Measurements from ENCODE around the gene PPOX. TPM values are rescaled to one million over a fixed set of nuclear protein-coding genes. Genes with fewer than 3 reads are reported as not detected.
A peak's percentile ranks its signal among the peaks of the same experiment; 100 is the strongest.

Gene PPOX
- polyA plus RNA-seq, 4 donors, result 34.6 to 62.0 (median 49.4) TPM

DNA sequence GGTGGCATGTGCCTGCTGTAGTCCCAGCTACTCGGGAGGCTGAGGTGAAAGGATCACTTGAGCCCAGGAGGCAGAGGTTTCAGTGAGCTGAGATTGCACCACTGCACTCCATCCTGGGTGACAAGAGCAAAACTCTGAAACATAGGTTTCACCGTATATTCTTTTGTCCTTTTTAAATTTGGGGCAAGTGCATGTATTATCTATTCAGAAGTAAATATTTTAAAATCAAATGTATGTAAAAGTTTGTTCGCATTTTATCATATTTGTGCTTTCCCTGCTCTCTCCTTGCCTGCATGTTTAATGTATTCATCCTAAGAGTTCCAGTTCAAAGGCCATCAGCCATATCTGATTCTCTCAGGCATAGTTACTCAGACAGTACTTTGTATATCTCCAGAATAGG, 20.4 kb upstream of the PPOX start:
- no peak for DNase-seq (ENCODE audit: low read depth in 4 of 4, low spot score in 2 of 4)

DNA sequence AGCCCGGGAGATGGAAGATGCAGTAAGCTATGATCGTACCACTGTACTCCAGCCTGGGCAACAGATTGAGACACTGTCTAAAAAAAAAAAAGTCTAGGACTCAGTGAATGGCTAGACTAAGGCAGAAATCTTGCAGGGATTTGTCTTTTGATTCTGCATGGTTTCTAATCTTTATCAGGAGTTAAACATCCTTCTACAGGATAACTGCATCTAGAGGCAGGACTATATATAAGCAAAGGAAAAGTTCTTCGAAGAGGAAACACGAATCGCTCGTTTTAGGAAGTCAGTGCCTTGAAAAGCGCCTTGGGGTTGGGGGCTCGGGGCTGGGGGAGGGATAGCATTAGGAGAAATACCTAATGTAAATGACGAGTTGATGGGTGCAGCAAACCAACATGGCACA, 13.1 kb upstream of the PPOX start:
- no peak for DNase-seq (ENCODE audit: low read depth in 4 of 4, low spot score in 2 of 4)

DNA sequence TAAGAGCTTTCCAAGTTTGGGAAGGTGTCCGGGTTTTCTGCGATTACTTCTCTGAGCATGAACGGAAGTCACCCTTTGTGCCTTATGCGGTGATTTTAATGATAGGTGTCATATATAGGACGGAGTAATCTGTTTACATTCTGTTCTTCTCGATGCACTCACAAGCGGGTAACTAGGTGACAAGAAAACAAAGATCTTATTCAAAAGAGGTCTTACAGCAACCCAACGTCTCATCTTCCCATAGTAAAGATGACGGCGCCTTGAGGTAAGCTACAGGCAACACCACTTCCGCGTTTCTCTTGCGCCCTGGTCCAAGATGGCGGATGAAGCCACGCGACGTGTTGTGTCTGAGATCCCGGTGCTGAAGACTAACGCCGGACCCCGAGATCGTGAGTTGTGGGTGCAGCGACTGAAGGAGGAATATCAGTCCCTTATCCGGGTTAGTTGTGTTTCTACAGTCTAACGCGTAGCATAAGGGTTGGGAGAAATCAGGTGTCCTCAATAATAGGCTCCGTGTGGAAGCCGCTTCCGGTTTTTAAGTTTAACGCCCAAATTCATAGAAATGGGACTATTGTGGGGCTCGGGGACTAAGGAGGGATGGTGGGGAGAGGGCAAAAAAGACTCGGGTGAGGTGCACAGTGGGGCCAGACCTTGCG, 12.4 kb upstream of the PPOX start, which contains the start of gene UFC1:
Gene UFC1 (plus strand): TSS at position 297 of the 656 bp plus-strand sequence. CDS start 20 bp downstream, at position 317.
- peak; percentile 78 to 97 (median 84) for DNase-seq (ENCODE audit: low read depth in 4 of 4, low spot score in 2 of 4)

DNA sequence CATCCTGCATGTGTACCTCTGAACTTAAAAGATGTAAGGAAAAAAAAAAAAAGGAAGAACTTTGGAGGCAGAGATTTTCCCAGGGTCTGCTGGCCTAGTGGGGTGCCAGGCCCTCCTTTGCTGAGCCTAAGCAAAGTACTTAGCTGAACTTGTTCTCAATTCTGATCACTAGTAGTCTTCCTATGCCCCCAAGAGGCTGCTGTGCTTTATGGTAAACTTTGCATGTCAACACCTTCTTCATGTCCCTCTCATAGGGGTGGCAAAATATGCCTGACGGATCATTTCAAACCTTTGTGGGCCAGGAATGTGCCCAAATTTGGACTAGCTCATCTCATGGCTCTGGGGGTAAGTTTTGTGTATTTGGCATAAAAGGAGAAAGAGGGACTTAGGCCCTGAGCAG, 8.4 kb upstream of the PPOX start:
- no peak for DNase-seq (ENCODE audit: low read depth in 4 of 4, low spot score in 2 of 4)

DNA sequence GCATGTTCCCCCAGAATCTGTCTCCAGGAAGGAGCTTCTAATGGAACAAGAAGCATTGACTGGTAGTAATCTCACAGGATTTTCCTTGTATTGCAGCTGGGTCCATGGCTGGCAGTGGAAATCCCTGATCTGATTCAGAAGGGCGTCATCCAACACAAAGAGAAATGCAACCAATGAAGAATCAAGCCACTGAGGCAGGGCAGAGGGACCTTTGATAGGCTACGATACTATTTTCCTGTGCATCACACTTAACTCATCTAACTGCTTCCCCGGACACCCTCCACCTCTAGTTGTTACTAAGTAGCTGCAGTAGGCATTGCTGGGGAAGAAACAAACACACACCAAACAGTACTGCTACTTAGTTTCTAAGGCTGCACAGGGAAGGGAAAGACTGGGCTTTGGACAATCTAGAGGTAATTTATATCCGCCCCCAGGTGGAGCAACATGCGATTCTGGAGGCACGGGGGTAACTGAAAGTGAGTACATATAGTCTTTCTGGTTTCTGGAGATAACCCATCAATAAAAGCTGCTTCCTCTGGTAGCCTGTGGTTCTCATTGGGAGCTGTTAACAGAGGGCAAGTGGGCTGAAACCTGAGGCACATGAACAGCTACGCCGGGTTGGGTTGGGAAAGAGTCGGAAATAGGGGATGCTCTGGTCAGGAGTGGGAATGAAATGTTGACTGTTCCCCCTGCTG, 7.8 kb upstream of the PPOX start:
- DNase-seq (ENCODE audit: low read depth in 4 of 4, low spot score in 2 of 4), result no peak

DNA sequence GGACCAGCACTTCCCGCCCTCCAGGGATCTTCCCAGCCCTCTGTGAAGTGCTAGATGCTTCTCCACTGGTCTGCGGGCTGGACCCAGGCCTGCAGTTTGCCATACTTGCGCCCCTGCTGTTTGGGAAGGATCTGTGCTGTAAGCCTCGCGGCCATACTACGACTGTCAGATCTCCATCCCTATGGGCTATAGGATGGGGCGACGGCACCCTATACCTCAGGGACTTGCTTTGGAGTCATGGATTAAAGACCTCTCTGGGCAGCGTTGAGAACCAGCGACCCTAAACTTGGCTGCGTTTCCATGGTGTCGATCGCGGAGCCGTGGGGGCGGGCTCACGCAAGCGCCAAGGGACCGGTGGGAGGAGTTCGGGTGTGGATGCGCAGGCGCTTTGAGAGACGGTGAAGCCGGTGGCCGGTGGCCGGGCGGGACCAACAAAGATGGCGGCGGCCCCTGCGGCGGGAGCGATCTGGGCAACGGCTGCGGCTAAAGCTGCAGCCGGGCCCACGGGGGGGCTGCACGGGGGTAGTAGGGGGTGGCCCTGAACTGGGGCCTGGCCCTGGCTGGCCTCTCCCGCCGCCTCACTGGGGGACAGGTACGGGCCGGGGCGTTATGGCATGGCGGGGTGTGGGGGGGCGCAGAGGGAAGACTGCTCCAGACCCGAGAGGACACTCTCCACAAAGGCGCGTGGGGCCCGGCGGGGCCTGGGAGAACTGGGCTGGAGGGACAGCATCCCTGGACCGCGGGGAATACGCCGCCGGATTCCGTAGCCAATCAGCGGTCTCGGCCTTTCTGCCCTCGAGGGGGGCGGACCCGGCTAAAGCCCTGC, 6.9 kb upstream of the PPOX start, which contains the start of gene USP21:
Gene USP21 (plus strand): TSS at position 414 of the 826 bp plus-strand sequence. CDS start 1,141 bp downstream, outside the sequence.
- DNase-seq (ENCODE audit: low read depth in 4 of 4, low spot score in 2 of 4), result peak in 3 of 4 donors; percentile 80 to 91 (median 89)

DNA sequence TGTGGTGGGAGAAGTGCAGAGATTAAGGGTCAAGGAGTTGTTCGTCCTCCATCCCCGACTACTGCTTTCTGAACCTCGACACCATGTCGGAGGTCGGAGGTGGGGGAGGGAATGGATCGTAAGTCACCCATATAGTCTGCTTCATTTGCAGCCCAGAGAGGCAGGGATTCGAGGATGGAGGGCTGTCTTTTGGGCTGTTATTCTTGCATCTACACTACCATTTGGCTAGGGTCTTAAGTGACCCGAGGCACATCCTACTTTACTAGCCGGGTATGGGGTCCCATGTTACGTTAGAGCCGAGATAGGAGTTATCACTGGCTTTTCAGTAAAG, 6.3 kb upstream of the PPOX start:
- DNase-seq (ENCODE audit: low read depth in 4 of 4, low spot score in 2 of 4), result no peak

DNA sequence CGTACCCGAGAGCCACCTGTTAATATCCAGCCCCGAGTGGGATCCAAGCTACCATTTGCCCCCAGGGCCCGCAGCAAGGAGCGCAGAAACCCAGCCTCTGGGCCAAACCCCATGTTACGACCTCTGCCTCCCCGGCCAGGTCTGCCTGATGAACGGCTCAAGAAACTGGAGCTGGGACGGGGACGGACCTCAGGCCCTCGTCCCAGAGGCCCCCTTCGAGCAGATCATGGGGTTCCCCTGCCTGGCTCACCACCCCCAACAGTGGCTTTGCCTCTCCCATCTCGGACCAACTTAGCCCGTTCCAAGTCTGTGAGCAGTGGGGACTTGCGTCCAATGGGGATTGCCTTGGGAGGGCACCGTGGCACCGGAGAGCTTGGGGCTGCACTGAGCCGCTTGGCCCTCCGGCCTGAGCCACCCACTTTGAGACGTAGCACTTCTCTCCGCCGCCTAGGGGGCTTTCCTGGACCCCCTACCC, 5.5 kb upstream of the PPOX start:
- no peak for DNase-seq (ENCODE audit: low read depth in 4 of 4, low spot score in 2 of 4)

DNA sequence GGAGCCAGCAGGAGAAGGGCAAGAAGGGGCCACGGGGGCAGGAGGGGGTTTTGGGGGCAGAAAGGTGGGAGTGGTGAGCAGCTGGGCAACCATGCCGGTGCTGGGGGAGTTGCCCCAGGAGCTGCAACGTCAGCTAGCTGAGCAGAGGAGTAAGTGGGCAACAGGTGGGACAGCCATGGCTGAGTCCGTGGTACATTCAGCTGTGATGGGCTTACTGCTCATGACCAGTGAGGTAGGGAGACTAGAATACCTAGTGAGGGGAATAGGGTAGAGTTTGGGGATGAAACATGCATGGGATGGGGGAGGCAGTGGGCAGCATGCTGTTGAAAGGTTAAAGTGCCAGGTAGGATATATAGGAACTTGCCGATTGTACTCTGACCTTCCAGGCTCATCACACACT, 4.6 kb upstream of the PPOX start:
- DNase-seq (ENCODE audit: low read depth in 4 of 4, low spot score in 2 of 4), result no peak

DNA sequence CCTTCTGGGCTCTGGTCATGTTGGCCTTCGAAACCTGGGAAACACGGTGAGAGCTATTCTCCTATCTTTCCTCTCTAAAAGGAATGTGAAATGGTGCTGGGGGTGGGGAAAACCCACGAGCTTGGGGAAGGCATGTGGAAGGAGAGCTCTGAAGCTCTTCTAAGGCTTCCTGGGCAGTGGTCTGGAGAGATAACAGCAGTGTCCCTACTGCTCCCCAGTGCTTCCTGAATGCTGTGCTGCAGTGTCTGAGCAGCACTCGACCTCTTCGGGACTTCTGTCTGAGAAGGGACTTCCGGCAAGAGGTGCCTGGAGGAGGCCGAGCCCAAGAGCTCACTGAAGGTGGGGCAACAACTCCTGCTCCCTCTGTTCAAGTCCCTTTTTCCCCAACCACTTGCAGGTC, 4.2 kb upstream of the PPOX start:
- DNase-seq (ENCODE audit: low read depth in 4 of 4, low spot score in 2 of 4), result no peak

DNA sequence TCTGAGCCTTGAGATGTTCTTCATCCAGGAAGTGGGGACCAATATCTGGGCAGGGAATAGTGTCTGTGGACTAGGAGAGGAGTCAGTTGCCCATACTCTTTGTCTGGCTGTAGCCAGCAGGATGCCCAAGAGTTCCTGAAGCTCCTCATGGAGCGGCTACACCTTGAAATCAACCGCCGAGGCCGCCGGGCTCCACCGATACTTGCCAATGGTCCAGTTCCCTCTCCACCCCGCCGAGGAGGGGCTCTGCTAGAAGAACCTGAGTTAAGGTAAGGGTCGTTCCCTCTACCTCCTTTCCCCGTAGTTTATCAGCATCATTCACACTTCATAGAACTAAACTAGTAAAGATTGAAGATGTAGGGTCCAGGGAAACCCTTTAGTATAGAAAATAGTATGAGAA, 3.4 kb upstream of the PPOX start:
- DNase-seq (ENCODE audit: low read depth in 4 of 4, low spot score in 2 of 4), result no peak

DNA sequence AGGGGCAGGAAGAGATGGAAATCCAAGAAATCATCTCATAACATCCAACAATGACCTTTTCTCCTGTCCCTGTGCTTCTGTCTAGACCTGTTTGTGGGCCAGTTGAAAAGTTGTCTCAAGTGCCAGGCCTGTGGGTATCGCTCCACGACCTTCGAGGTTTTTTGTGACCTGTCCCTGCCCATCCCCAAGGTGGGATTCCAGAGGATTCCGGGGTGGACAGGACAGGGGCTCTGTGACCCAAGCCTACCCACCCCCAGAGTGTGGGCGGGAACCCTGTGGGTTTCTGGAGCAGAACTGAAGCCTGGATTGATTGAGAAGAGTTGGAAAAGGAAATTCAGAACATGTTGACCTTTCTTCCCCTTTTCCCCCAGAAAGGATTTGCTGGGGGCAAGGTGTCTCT, 2.4 kb upstream of the PPOX start:
- no peak for DNase-seq (ENCODE audit: low read depth in 4 of 4, low spot score in 2 of 4)

DNA sequence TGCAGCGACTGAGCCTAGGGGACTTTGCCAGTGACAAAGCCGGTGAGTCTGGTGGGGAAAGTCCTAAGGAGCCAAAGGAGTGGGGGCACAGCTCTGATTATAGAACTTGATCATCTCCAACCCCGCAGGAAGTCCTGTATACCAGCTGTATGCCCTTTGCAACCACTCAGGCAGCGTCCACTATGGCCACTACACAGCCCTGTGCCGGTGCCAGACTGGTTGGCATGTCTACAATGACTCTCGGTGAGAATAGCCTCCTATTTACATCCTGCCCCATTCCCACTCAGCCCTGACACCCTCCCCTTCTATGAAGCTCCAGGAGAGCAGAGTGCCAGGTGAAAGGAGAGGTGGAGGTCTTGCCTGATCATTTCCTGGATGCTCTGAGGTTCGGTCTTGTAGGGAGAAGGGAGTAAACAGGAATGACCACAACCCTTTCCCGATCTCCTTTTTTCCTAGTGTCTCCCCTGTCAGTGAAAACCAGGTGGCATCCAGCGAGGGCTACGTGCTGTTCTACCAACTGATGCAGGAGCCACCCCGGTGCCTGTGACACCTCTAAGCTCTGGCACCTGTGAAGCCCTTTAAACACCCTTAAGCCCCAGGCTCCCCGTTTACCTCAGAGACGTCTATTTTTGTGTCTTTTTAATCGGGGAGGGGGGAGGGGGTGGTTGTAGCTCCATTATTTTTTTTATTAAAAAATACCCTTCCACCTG, 1.2 kb upstream of the PPOX start:
- DNase-seq (ENCODE audit: low read depth in 4 of 4, low spot score in 2 of 4), result no peak

DNA sequence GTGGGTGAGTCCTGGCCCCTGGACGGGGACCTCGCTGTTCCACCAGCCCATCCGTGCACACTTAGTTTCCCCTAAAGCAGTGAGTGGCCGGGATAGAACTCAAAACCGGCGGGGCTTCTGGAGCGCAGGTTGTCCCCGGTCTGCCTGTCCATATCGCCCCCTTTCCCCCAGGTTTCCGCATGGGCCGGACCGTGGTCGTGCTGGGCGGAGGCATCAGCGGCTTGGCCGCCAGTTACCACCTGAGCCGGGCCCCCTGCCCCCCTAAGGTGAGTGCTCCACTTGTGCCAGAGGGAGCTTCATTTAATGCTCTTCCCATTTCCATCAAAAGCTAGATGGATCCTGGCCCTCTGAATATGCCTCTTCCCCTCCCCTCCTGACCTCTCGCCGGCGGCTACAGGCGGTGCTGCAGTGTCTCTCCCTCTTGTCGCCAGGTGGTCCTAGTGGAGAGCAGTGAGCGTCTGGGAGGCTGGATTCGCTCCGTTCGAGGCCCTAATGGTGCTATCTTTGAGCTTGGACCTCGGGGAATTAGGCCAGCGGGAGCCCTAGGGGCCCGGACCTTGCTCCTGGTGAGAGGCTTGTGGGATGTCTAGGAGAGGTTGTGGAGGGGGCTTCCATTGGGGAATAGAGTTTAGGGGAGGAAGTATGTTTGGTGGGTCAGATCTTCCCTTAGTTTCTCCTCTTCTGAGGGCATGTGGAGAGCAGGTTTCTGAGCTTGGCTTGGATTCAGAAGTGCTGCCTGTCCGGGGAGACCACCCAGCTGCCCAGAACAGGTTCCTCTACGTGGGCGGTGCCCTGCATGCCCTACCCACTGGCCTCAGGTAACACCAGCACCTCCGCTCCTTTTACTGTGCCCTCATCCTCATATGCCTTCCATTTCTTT, 683 bp downstream of the PPOX start:
- DNase-seq (ENCODE audit: low read depth in 4 of 4, low spot score in 2 of 4), result no peak

DNA sequence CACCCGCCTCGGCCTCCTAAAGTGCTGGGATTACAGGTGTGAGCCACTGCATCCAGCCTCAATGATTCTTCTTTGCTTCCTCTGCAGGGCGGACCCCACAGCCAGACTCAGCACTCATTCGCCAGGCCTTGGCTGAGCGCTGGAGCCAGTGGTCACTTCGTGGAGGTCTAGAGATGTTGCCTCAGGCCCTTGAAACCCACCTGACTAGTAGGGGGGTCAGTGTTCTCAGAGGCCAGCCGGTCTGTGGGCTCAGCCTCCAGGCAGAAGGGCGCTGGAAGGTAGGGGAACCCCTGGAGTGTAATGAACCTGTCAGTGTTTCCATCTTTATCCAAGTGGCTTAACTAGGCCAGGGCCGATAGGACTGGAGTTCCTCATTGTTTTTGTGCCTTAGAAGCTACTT, 2.7 kb downstream of the PPOX start:
- no peak for DNase-seq (ENCODE audit: low read depth in 4 of 4, low spot score in 2 of 4)

DNA sequence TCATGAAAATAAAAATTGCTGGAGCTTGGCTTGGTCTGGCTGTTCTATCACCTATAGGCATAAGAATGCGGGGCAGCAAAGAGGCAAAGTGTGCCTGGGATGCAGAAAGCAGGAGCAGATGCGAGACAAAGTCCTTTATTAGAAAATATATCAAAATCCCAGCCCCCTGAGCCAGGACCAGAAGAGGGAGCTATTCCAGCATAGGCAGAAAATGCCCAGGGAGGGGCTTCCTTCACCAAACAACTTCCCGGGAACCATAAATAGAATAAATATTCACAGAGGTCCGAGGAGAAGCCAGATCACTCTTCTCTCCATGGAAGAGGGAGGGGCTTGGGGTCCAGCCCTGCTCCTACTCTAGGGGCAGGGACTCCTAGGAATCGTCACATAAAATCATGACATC, 5.0 kb downstream of the PPOX start:
- DNase-seq (ENCODE audit: low read depth in 4 of 4, low spot score in 2 of 4), result no peak

DNA sequence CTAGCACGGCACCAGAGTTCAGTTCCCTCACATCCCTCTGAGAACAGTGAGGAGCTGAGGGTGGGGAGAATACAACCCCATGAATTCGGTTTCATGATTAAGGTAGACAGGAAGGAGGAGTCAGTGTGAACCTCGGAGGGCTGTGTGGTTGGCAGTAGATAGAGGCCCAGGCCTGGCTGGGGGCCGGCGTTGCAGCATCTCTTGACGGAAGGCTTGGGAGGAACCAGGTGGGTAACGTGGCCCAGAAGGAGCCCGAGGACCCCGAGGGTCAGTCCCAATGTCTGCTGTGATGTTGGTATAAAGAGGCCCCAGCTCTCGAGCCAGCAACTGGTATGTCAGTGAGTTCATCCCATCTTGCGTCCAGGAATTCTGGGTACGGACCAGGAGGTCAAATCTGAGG, 5.5 kb downstream of the PPOX start:
- no peak for DNase-seq (ENCODE audit: low read depth in 4 of 4, low spot score in 2 of 4)

DNA sequence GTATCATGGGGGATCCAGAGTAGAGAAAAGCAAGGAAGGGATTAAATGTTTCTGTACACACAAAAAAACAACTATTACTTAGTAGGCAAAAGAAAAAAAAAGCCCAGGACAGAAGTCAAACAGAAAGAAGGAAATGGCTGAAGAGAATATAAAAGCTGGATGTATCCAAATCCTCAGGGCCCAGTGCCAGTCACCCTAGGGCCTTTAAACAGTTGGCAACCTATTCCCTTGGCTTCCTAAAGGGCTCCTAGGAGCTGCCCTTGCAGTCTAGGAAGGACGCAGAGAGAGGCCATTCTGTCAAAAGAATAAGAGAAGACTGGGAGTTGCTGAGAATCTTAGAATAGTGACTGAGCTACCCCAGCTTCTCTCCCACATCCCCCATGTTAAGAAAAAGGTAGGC, 6.1 kb downstream of the PPOX start:
- DNase-seq (ENCODE audit: low read depth in 4 of 4, low spot score in 2 of 4), result no peak

DNA sequence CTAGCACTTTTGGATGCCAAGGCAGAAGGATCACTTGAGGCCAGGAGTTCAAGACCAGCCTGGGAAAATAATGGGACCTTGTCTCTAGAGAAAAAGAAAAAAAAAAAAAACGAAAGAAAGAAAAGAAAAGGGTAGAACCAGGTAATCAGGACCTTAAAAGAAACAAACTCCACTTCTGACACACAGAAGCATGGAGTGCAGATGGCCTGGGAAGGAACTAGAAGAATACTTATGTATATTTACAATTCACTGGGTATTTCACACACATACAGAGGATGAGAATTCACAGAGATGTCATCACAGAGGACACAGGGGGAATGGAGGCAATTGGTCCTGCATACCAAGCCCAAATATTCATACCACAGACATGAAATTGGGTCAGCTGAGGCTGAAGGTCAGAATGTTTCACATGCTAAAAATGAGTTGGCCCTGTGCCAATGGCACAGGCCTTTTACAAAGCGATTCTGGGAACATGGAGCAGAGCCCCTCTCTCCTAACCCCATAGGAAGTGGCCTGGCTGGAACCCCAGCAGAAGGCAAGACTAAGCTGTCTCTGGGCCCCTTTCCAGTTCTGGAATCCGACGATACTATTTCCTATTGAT, 6.7 kb downstream of the PPOX start:
- no peak for DNase-seq (ENCODE audit: low read depth in 4 of 4, low spot score in 2 of 4)

All from left renal cortex interstitium (tissue), 4 donors.